Activated CD4-positive, alpha-beta T cell treated with anti-CD3 and anti-CD28 coated beads for 36 hours (primary cell): ENCODE measurements around the gene SORCS2. TPM values are rescaled to one million over a fixed set of nuclear protein-coding genes. Genes with fewer than 3 reads are reported as not detected.

Experiments used
- ATAC-seq: fragments of 200-7000 bp; cut with Tn5 transposase; one replicate; pipeline ENCODE4 v1.10.0; 2021; ENCODE audit warnings: mild to moderate bottlenecking, moderate library complexity
- CTCF ChIA-PET: fragments of 350-600 bp; sonication (Branson Sonifier 250); formaldehyde crosslinking; loops from one replicate; lab custom pipeline; 2021; ENCODE audit warnings: antibody characterized with exemption; lab: Charles Lee
- POLR2A ChIA-PET: fragments of 350-600 bp; sonication (Branson Sonifier 250); formaldehyde crosslinking; loops from one replicate; lab custom pipeline; 2021; ENCODE audit warnings: antibody characterized with exemption, inconsistent platforms; lab: Charles Lee
- DNase-seq: peaks from one replicate; pipeline ENCODE4 v3.0.0-alpha.2; 2020
- H3K27ac Mint-ChIP-seq: one replicate; pipeline ENCODE4 v1.8.0; 2021; ENCODE audit warnings: mixed read lengths
- H3K27me3 Mint-ChIP-seq: one replicate; pipeline ENCODE4 v1.8.0; 2021; ENCODE audit warnings: mixed read lengths
- H3K36me3 Mint-ChIP-seq: one replicate; pipeline ENCODE4 v1.8.0; 2021; ENCODE audit warnings: low read depth, mixed read lengths
- H3K4me1 Mint-ChIP-seq: one replicate; pipeline ENCODE4 v1.8.0; 2021; ENCODE audit warnings: mixed read lengths
- H3K4me3 Mint-ChIP-seq: one replicate; pipeline ENCODE4 v1.8.0; 2021; ENCODE audit warnings: mild to moderate bottlenecking, moderate library complexity, mixed read lengths
- H3K9me3 Mint-ChIP-seq: one replicate; pipeline ENCODE4 v1.8.0; 2021; ENCODE audit warnings: low read depth, mixed read lengths
- intact Hi-C, 2 experiments: fragments of 100-400 bp; cut with DNase I in 1 of 2; cut with micrococcal nuclease in 1 of 2; formaldehyde crosslinking; loops; one replicate each; pipeline versions ENCODE4 v1.14.2 to v1.15.1; 2022 to 2024; cut with DNase I, micrococcal nuclease
- total RNA-seq, 2 experiments: library from RNA; stranded (reverse); gene quantifications; one replicate each; pipeline ENCODE4 v1.2.3, GENCODE V29; 2021

SORCS2 gene
- total RNA-seq, 2 experiments from 2014 or later: 0.04 TPM; not detected in 1

DNA sequence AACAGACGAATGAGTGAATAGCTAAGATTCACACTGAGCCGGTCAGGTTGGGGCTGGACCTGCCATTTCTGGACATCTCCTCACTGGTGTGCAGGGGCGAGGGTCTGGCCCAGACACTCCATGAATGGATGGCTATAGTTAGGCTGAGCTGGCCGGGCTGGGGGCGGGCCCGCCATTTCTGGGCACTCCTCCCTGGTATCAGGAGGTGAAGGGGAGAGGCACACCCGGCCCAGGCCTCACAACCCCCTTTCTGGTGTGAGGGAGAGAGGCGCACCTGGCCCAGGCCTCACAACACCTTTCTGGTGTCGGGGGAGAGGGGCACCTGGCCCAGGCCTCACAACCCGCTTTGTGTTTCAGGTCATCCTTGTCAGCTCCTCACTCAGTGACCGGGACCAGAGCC lies 445.6 kb downstream of the SORCS2 start:
- Mint-ChIP-seq H3K36me3 (no peaks in the 10 kb centered on the region), H3K9me3 (no peaks in the 10 kb centered on the region), H3K27ac (no peak overlapping the region), H3K27me3 (peaks cover 4% of the 10 kb centered on the region), H3K4me1 (no peaks in the 10 kb centered on the region), H3K4me3 (no peak overlapping the region)
- no peak for ATAC-seq
- ChIA-PET CTCF (interaction anchor here (0.7 kb wide), 1 partner anchor 32 kb away, joined by 3 read pairs; no protein-coding TSS in a partner anchor), POLR2A (no interaction called here)
- DNase-seq: no peak
- intact Hi-C loops: no loop called here

DNA sequence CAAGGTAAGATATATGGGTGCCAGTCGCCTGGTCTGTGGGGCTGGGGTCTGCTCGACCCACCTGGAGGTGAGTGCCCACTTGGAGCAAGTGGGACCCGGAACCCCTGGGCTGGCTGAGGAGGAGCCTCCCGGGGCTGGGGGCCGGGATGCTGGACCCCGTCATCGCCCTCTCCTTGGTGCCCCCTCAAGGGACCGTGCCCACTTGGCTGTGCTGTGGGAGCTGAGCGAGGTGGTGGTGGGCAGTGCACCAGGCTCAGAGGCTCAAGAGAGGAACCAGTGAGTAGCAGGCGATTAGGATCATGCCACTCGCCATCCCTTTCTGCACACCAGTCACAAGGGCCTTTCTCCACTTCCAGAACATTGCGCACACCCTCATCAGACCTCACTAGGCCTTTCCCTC lies 446.2 kb downstream of the SORCS2 start:
- Mint-ChIP-seq H3K36me3 (no peaks in the 10 kb centered on the region), H3K4me3 (no peak overlapping the region), H3K4me1 (no peaks in the 10 kb centered on the region), H3K27ac (no peak overlapping the region), H3K27me3 (peaks cover 2% of the 10 kb centered on the region), H3K9me3 (no peaks in the 10 kb centered on the region)
- intact Hi-C loops: no loop called here
- ATAC-seq: no peak
- ChIA-PET CTCF (interaction anchor here (0.7 kb wide), 1 partner anchor 31 kb away, joined by 3 read pairs; no protein-coding TSS in a partner anchor), POLR2A (no interaction called here)
- DNase-seq: no peak

GRCh38 chr4:7638984-7639789 lies 446.8 kb downstream of the SORCS2 start:
- peaks cover 2% of the 10 kb centered on the region for H3K27me3 Mint-ChIP-seq
- no peak overlapping the region for H3K27ac Mint-ChIP-seq
- H3K36me3 Mint-ChIP-seq: no peaks in the 10 kb centered on the region
- ChIA-PET POLR2A (no interaction called here), CTCF (interaction anchor here (0.6 kb wide), 1 partner anchor 62 kb away, joined by 3 read pairs; no protein-coding TSS in a partner anchor)
- intact Hi-C loops: no loop called here
- H3K4me3 Mint-ChIP-seq: no peak overlapping the region
- ATAC-seq (no peak), DNase-seq (no peak)
- no peaks in the 10 kb centered on the region for H3K9me3 Mint-ChIP-seq
- H3K4me1 Mint-ChIP-seq: no peaks in the 10 kb centered on the region

DNA sequence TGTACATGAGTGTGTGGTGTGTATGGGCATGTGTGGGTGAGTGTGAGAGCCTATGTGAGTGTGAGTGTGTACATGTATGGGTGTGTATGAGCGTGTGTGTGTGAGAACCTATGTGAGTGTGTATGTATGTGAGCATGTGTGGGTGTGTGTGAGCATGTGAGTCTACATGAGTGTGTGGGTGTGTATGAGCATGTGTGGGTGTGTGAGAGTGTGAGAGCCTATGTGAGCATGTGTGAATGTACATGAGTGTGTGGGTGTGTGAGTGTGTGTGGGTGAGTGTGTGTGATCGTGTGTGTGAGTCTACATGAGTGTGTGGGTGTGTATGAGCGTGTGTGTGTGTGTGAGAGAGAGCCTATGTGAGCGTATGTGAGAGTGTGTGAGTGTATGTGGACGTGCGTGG lies 447.8 kb downstream of the SORCS2 start:
- CTCF ChIA-PET: no interaction called here
- no peak overlapping the region for H3K27ac Mint-ChIP-seq
- no peak for ATAC-seq
- intact Hi-C loops: no loop called here
- no peak for DNase-seq
- H3K4me3 Mint-ChIP-seq: no peak overlapping the region
- peaks cover 2% of the 10 kb centered on the region for H3K27me3 Mint-ChIP-seq
- H3K9me3 Mint-ChIP-seq: no peaks in the 10 kb centered on the region
- no peaks in the 10 kb centered on the region for H3K4me1 Mint-ChIP-seq
- POLR2A ChIA-PET: no interaction called here
- no peaks in the 10 kb centered on the region for H3K36me3 Mint-ChIP-seq

- intact Hi-C loops: no loop called here
- Mint-ChIP-seq H3K9me3 (no peaks in the 10 kb centered on the region), H3K4me1 (no peaks in the 10 kb centered on the region), H3K27me3 (peaks cover 2% of the 10 kb centered on the region), H3K4me3 (no peak overlapping the region), H3K36me3 (no peaks in the 10 kb centered on the region), H3K27ac (no peak overlapping the region)
- ChIA-PET CTCF (no interaction called here), POLR2A (no interaction called here)
- DNase-seq: no peak
- ATAC-seq: no peak
These were observed 449.4 kb downstream of the SORCS2 start for GRCh38 chr4:7641712-7642111.

DNA sequence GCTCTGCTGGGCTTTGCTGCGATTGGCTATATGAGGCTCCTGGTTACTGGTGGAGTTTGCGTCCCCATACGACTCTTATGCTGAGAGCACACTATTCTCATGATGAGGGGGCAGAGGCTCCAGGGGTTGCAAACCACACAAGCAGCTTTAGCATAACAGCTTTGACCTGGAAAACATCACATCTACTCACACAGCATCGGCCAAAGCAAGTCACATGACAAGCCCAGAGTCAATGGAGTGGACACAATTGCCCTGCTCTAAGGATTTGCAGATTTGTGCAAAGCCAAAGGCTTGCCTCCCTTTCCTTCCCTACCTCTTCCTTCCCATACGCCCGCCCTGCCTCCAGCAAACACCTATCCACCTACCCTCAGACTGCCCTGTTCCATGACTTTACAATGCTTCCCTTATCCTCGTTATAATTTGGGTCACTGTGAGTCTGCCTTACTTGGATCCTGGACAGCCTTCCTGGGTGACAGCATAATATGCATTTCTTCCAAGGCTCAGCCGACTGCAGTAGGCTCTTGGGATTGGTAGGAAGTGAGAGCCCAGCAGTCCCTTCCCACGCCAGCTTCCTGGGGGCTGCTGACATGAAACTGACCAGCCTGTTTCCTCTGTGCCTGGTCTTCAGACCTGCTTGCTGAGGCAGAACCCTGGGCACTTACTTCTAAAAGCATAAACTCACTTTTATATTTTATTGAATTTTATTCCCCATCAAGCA lies 450.6 kb downstream of the SORCS2 start:
- Mint-ChIP-seq H3K27me3 (peaks cover 2% of the 10 kb centered on the region), H3K9me3 (no peaks in the 10 kb centered on the region), H3K4me1 (no peaks in the 10 kb centered on the region), H3K36me3 (no peaks in the 10 kb centered on the region), H3K27ac (no peak overlapping the region), H3K4me3 (no peak overlapping the region)
- ChIA-PET POLR2A (no interaction called here), CTCF (no interaction called here)
- DNase-seq: no peak
- intact Hi-C loops: no loop called here
- no peak for ATAC-seq

DNA sequence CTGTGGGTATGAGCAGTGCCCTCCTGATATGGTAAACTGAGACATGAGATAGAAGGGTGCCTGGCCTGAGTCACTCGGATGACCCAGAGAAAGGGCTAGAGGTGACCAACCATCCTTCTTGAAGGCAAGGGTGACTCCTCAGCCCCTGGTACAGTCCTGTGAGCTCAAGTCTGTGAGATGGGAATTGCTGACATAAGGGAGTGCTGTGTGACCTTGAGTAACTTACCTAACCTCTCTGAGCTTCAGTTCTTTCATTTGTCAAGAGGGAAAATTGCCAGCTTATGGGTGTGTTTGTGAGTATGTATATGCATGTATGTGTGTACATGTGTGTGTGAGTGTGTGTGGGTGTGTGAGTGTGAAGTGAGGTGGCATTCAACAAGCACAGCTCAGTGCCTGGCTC lies 452.8 kb downstream of the SORCS2 start:
- no peak for ATAC-seq
- ChIA-PET CTCF (interaction anchor here (1.1 kb wide), 1 partner anchor 205 kb away, joined by 3 read pairs; no protein-coding TSS in a partner anchor), POLR2A (no interaction called here)
- Mint-ChIP-seq H3K36me3 (no peaks in the 10 kb centered on the region), H3K4me3 (no peak overlapping the region), H3K27ac (no peak overlapping the region), H3K9me3 (no peaks in the 10 kb centered on the region), H3K27me3 (peaks cover 2% of the 10 kb centered on the region), H3K4me1 (peaks cover 11% of the 10 kb centered on the region)
- intact Hi-C loops: no loop called here
- no peak for DNase-seq

- DNase-seq (no peak), ATAC-seq (no peak)
- Mint-ChIP-seq H3K27ac (no peak overlapping the region), H3K4me3 (no peak overlapping the region), H3K4me1 (peaks cover 16% of the 10 kb centered on the region), H3K36me3 (no peaks in the 10 kb centered on the region), H3K9me3 (no peaks in the 10 kb centered on the region), H3K27me3 (peaks cover 4% of the 10 kb centered on the region)
- POLR2A ChIA-PET: no interaction called here
- intact Hi-C loops: no loop called here
- CTCF ChIA-PET: interaction anchor here (1.1 kb wide), 1 partner anchor 204 kb away, joined by 3 read pairs; no protein-coding TSS in a partner anchor
These were observed 453.6 kb downstream of the SORCS2 start for GRCh38 chr4:7645956-7646355.

DNA sequence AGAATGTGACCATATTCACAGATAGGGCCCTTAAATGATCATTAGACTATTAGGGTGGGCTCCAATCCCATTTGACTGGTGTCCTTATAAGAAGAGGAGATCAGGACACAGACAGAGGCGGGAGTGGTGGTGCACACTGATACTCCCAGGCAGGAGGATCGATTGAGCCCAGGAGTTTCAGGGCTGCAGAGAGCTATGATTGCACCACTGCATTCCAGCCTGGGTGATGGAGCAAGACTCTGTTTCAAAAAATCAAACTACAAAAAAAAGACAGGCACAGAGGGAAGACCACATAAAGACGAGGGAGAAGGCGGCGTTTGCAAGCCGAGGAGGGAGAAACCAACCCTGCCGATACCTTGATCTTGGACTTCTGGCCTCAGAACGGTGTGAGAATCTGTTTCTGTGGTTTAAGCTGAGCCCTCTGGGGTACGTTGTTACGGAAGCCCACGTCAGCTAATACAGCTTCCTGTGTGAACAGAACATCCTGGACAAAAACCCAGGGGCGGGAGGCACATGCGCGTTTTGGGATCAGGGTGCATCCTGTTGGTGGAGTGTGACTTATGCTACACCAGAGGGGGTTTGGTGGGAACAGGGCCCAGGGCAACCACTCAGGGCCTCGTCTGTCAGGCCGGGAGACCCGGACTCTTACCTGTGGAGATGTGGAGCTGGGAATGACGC lies 454.2 kb downstream of the SORCS2 start:
- Mint-ChIP-seq H3K36me3 (no peaks in the 10 kb centered on the region), H3K27me3 (peaks cover 3% of the 10 kb centered on the region), H3K9me3 (no peaks in the 10 kb centered on the region), H3K4me1 (peaks cover 18% of the 10 kb centered on the region), H3K27ac (no peak overlapping the region), H3K4me3 (no peak overlapping the region)
- no peak for DNase-seq
- ChIA-PET POLR2A (no interaction called here), CTCF (interaction anchor here (0.6 kb wide), 1 partner anchor 96 kb away, joined by 4 read pairs; no protein-coding TSS in a partner anchor)
- ATAC-seq: no peak
- intact Hi-C loops: no loop called here

DNA sequence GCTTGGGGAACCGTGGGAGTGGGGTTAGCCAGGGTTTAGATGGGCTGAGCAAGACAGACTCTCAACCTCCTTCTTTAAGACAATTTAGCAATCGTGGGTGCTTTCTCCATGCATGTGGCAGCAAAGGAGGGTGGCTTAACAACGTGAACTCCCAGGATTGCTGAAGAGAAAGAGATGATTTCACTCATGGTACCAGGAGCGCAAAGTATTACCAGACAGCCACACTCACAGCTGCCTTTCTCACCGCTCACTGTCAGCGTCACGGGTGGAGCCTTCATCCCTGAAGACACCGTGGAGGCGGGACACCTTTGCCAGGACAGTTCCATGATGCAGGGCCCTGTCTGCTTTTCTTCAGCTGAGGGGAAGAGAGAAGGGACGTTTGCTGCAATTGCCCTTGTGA lies 454.8 kb downstream of the SORCS2 start:
- Mint-ChIP-seq H3K27me3 (peaks cover 3% of the 10 kb centered on the region), H3K4me1 (peaks cover 18% of the 10 kb centered on the region), H3K36me3 (no peaks in the 10 kb centered on the region), H3K27ac (no peak overlapping the region), H3K4me3 (no peak overlapping the region), H3K9me3 (no peaks in the 10 kb centered on the region)
- ATAC-seq: no peak
- DNase-seq: no peak
- ChIA-PET CTCF (interaction anchor here (0.6 kb wide), 1 partner anchor 96 kb away, joined by 4 read pairs; no protein-coding TSS in a partner anchor), POLR2A (no interaction called here)
- intact Hi-C loops: no loop called here
